Lower leg skin (tissue), 3 donors: ENCODE data around the gene ZNHIT2.

Experiments
- CTCF ChIP-seq, 3 donors: fragments of 450-650 bp; IDR thresholded peaks; one replicate each; pipeline ENCODE4 v1.5.1; 2016; ENCODE audit warnings: antibody characterized with exemption in 3 of 3, mild to moderate bottlenecking in 3 of 3, moderate library complexity in 2 of 3
- POLR2A ChIP-seq, 2 donors: fragments of 450-650 bp; IDR thresholded peaks; one replicate each; pipeline ENCODE4 v1.6.1; 2016 to 2017; ENCODE audit warnings: antibody characterized with exemption in 2 of 2, mild to moderate bottlenecking in 1 of 2, moderate library complexity in 1 of 2

DNA sequence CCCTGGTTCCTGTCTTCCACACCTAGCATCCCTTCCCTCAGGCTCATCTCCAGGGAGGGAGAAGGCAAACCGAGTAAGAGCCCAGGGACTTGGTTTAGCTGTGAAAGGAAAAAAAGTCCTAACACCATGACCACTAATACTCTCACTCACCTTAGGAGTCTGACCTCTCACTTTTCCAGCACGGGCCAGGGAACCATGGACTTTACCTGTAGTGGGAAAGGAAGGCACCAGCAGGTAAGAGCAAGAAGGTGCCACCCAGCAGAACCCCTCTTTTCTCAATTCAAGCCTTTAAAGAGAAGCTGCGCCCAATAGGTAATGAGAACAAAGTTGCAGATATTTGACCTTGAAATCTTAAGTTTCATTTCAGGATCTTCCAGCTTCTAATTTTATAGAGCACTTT, 3.3 kb upstream of the ZNHIT2 start:
- TF ChIP-seq CTCF (IDR thresholded peaks at IDR 0.05): no peak
- TF ChIP-seq POLR2A (IDR thresholded peaks at IDR 0.05): no peak
